H1 (cell line): ENCODE data around the gene GPX6. TPM values are rescaled to one million over a fixed set of nuclear protein-coding genes. Genes with fewer than 3 reads are reported as not detected.

Experiments used
- CTCF ChIA-PET: fragments of 300-600 bp; sonication (Branson Sonifier 250); formaldehyde crosslinking; loops from one replicate; lab custom pipeline; 2021; ENCODE audit not compliant: partially characterized antibody; lab: Charles Lee
- POLR2A ChIA-PET: fragments of 300-600 bp; sonication (Branson Sonifier 250); formaldehyde crosslinking; loops from one replicate; lab custom pipeline; 2021; ENCODE audit warnings: inconsistent platforms; ENCODE audit not compliant: partially characterized antibody; lab: Charles Lee
- DNase-seq, 2 experiments: peaks; one replicate each; pipeline versions ENCODE4 v3.0.0 to v3.0.0-alpha.2; 2010 to 2022; ENCODE audit warnings: low spot score in 2 of 2, low read depth in 1 of 2, mixed read lengths in 1 of 2
- FAIRE-seq: peaks from 2 replicates; lab custom pipeline; 2011; peaks lifted over from hg19 to GRCh38; lab: Jason Lieb, UNC
- H2AFZ ChIP-seq: 2 replicates; pipeline ENCODE4 v1.8.1; 2012; ENCODE audit warnings: low read length, inconsistent platforms
- H2AK5ac ChIP-seq: 2 replicates; pipeline ENCODE4 v1.6.1; 2013; ENCODE audit warnings: low read depth, low read length
- H2BK120ac ChIP-seq: replicated peaks from 2 replicates; pipeline ENCODE3; 2013; ENCODE audit warnings: low read depth, low read length, inconsistent platforms
- H2BK12ac ChIP-seq: 2 replicates; pipeline ENCODE4 v1.6.1; 2013; ENCODE audit warnings: low read depth, low read length
- H2BK15ac ChIP-seq: 2 replicates; pipeline ENCODE4 v1.6.1; 2013; ENCODE audit warnings: low read length
- H2BK20ac ChIP-seq: 2 replicates; pipeline ENCODE4 v1.6.1; 2013; ENCODE audit warnings: low read length
- H2BK5ac ChIP-seq: 2 replicates; pipeline ENCODE4 v1.6.1; 2013; ENCODE audit warnings: low read depth, low read length
- H3K14ac ChIP-seq: 2 replicates; pipeline ENCODE4 v1.6.1; 2013; ENCODE audit warnings: inconsistent platforms; ENCODE audit not compliant: insufficient read length
- H3K18ac ChIP-seq: 2 replicates; pipeline ENCODE4 v1.6.1; 2013; ENCODE audit warnings: low read length; ENCODE audit errors: extremely low read depth
- H3K23ac ChIP-seq: 2 replicates; pipeline ENCODE4 v1.6.1; 2013; ENCODE audit warnings: inconsistent platforms; ENCODE audit not compliant: insufficient read length
- H3K23me2 ChIP-seq: 2 replicates; pipeline ENCODE4 v1.6.1; 2013; ENCODE audit warnings: low read depth, low read length
- H3K27ac ChIP-seq: 2 replicates; pipeline ENCODE4 v1.6.1; 2011; ENCODE audit warnings: low read depth, low read length, inconsistent platforms
- H3K27me3 ChIP-seq, 4 experiments: replicated peaks in 1 of 4; 1 replicate in 1 of 4; 2 replicates in 3 of 4; pipeline versions ENCODE4 v1.6.1 to v1.8.1; 2011 to 2013; ENCODE audit warnings: low read length in 3 of 4, mild to moderate bottlenecking in 3 of 4, inconsistent platforms in 2 of 4, mixed read lengths in 2 of 4, moderate library complexity in 1 of 4; ENCODE audit not compliant: control insufficient read depth in 3 of 4, insufficient read depth in 3 of 4; ENCODE audit errors: extremely low read depth in 1 of 4
- H3K36me3 ChIP-seq, 4 experiments: 2 replicates each; pipeline versions ENCODE4 v1.6.1 to v1.8.1; 2011 to 2013; ENCODE audit warnings: mild to moderate bottlenecking in 4 of 4, low read length in 3 of 4, moderate library complexity in 2 of 4, control low read depth in 1 of 4, inconsistent platforms in 1 of 4; ENCODE audit not compliant: insufficient read depth in 4 of 4, control insufficient read depth in 2 of 4
- H3K4ac ChIP-seq: replicated peaks from 2 replicates; pipeline ENCODE3; 2013; ENCODE audit warnings: low read length, low read depth, mixed read lengths, inconsistent platforms; ENCODE audit not compliant: insufficient read length
- H3K4me1 ChIP-seq, 4 experiments: replicated peaks in 1 of 4; 1 replicate in 1 of 4; 2 replicates in 3 of 4; pipeline versions ENCODE4 v1.6.1 to v1.8.1; 2011 to 2013; ENCODE audit warnings: low read length in 3 of 4, inconsistent platforms in 2 of 4, mixed read lengths in 1 of 4; ENCODE audit not compliant: insufficient read depth in 4 of 4, control insufficient read depth in 3 of 4
- H3K4me2 ChIP-seq, 2 experiments: 2 replicates each; pipeline versions ENCODE4 v1.6.1 to v1.8.1; 2011 to 2013; ENCODE audit warnings: low read depth in 2 of 2, low read length in 2 of 2, control low read depth in 1 of 2, inconsistent platforms in 1 of 2, mild to moderate bottlenecking in 1 of 2; ENCODE audit not compliant: insufficient read depth in 1 of 2
- H3K4me3 ChIP-seq, 4 experiments: fragments of 200-600, 300-600 bp in 1 of 4; sonication (generic), shearing (Covaris generic), sonication (Bioruptor Twin) in 1 of 4; 2 replicates each; pipeline versions ENCODE4 v1.5.1 to v1.8.1; 2011 to 2016; ENCODE audit warnings: low read length in 4 of 4, low read depth in 3 of 4, control low read depth in 2 of 4, inconsistent platforms in 2 of 4, mild to moderate bottlenecking in 2 of 4, mixed read lengths in 1 of 4, moderate library complexity in 1 of 4; ENCODE audit not compliant: insufficient read depth in 2 of 4; ENCODE audit errors: extremely low read depth in 1 of 4
- H3K56ac ChIP-seq: replicated peaks from 2 replicates; pipeline ENCODE3; 2013; ENCODE audit warnings: low read depth, mild to moderate bottlenecking, mixed read lengths, low read length, inconsistent platforms; ENCODE audit not compliant: insufficient read length
- H3K79me1 ChIP-seq: 2 replicates; pipeline ENCODE4 v1.6.1; 2013; ENCODE audit warnings: low read depth, low read length, control low read depth
- H3K79me2 ChIP-seq, 2 experiments: 2 replicates each; pipeline versions ENCODE4 v1.6.1 to v1.8.1; 2012 to 2013; ENCODE audit warnings: low read length in 2 of 2, mild to moderate bottlenecking in 2 of 2, inconsistent platforms in 1 of 2; ENCODE audit not compliant: insufficient read depth in 2 of 2, control insufficient read depth in 1 of 2
- H3K9ac ChIP-seq, 4 experiments: replicated peaks in 1 of 4; 1 replicate in 1 of 4; 2 replicates in 3 of 4; pipeline versions ENCODE4 v1.6.1 to v1.8.1; 2011 to 2013; ENCODE audit warnings: low read depth in 3 of 4, low read length in 3 of 4, control low read depth in 2 of 4, mild to moderate bottlenecking in 2 of 4, moderate library complexity in 2 of 4, inconsistent platforms in 1 of 4; ENCODE audit errors: extremely low read depth in 1 of 4
- H3K9me3 ChIP-seq, 2 experiments: 2 replicates each; pipeline versions ENCODE4 v1.6.1 to v1.8.1; 2012 to 2013; ENCODE audit warnings: mild to moderate bottlenecking in 2 of 2, moderate library complexity in 2 of 2, control low read depth in 1 of 2, inconsistent platforms in 1 of 2, low read depth in 1 of 2, low read length in 1 of 2, mixed read lengths in 1 of 2; ENCODE audit not compliant: insufficient read depth in 2 of 2
- H4K20me1 ChIP-seq, 2 experiments: replicated peaks in 1 of 2; 2 replicates each; pipeline versions ENCODE3 to v1.8.1; 2011 to 2013; ENCODE audit warnings: inconsistent platforms in 2 of 2, low read length in 2 of 2, mild to moderate bottlenecking in 1 of 2; ENCODE audit not compliant: insufficient read depth in 2 of 2, control insufficient read depth in 1 of 2
- H4K5ac ChIP-seq: 2 replicates; pipeline ENCODE4 v1.6.1; 2013; ENCODE audit warnings: low read length, low read depth, mixed read lengths, inconsistent platforms; ENCODE audit not compliant: insufficient read length
- H4K8ac ChIP-seq: 2 replicates; pipeline ENCODE4 v1.8.0; 2013; ENCODE audit warnings: mild to moderate bottlenecking, moderate library complexity, low read length, inconsistent platforms; ENCODE audit not compliant: insufficient read depth; ENCODE audit errors: extremely low read depth
- H4K91ac ChIP-seq: replicated peaks from 2 replicates; pipeline ENCODE3; 2013; ENCODE audit warnings: low read length, mixed read lengths, inconsistent platforms; ENCODE audit not compliant: insufficient read length
- BRCA1 ChIP-seq: IDR thresholded peaks from 2 replicates; pipeline ENCODE4 v1.6.1; 2012; ENCODE audit warnings: low read depth, low read length, improper control_type of control experiment
- CEBPB ChIP-seq: IDR thresholded peaks from 2 replicates; pipeline ENCODE4 v1.6.1; 2012; ENCODE audit warnings: low read depth, low read length
- CHD1 ChIP-seq: IDR thresholded peaks from 2 replicates; pipeline ENCODE4 v1.6.1; 2012; ENCODE audit warnings: low read depth, low read length, improper control_type of control experiment
- CREB1 ChIP-seq: IDR thresholded peaks from 2 replicates; pipeline ENCODE4 v1.6.1; 2012; ENCODE audit warnings: inconsistent platforms
- EZH2 ChIP-seq: fragments of 200-600 bp; sonication (generic); IDR thresholded peaks from 2 replicates; pipeline ENCODE4 v1.7.1; 2012; ENCODE audit warnings: low read depth, mild to moderate bottlenecking, moderate library complexity, low read length, inconsistent platforms; ENCODE audit not compliant: severe bottlenecking
- HDAC6 ChIP-seq: IDR thresholded peaks from one replicate; pipeline ENCODE4 v1.7.1; 2012; ENCODE audit warnings: low read depth, mild to moderate bottlenecking, inconsistent platforms, low read length, moderate library complexity
- MAX ChIP-seq: IDR thresholded peaks from 2 replicates; pipeline ENCODE4 v1.6.1; 2012; ENCODE audit warnings: inconsistent platforms
- POLR2A ChIP-seq, 2 experiments: IDR thresholded peaks; 1 replicate in 1 of 2; 2 replicates in 1 of 2; pipeline ENCODE4 v1.6.1; 2011; ENCODE audit warnings: low read depth in 2 of 2, low read length in 2 of 2, mild to moderate bottlenecking in 2 of 2; ENCODE audit errors: control extremely low read depth in 1 of 2
- RFX5 ChIP-seq: IDR thresholded peaks from 2 replicates; pipeline ENCODE4 v1.6.1; 2011; ENCODE audit warnings: low read depth, low read length, improper control_type of control experiment, borderline replicate concordance
- SIX5 ChIP-seq: IDR thresholded peaks from 2 replicates; pipeline ENCODE4 v1.6.1; 2011; ENCODE audit warnings: mild to moderate bottlenecking, low read depth, low read length
- SP4 ChIP-seq: IDR thresholded peaks from 2 replicates; pipeline ENCODE4 v1.6.1; 2012; ENCODE audit warnings: low read length, inconsistent platforms
- SRF ChIP-seq: IDR thresholded peaks from 2 replicates; pipeline ENCODE4 v1.6.1; 2011; ENCODE audit warnings: mild to moderate bottlenecking, low read depth, low read length, moderate library complexity
- TAF1 ChIP-seq: IDR thresholded peaks from 2 replicates; pipeline ENCODE4 v1.6.1; 2011; ENCODE audit warnings: mild to moderate bottlenecking, low read depth, low read length
- TAF7 ChIP-seq: optimal IDR thresholded peaks from 2 replicates; pipeline ENCODE3; 2011; ENCODE audit warnings: low read depth, mild to moderate bottlenecking, inconsistent platforms, low read length, moderate library complexity, borderline replicate concordance
- WGBS, 2 experiments: shearing (Covaris generic) in 1 of 2; methylation state at CpG; one replicate each; pipeline versions ENCODE4 v1.1.6 to v1.1.7; 2013 to 2015; ENCODE audit warnings: low lambda C conversion rate in 2 of 2, mixed read lengths in 2 of 2, inconsistent platforms in 1 of 2, low coverage in 1 of 2, missing lambda C conversion rate in 1 of 2; ENCODE audit not compliant: insufficient replicate concordance in 2 of 2, insufficient coverage in 1 of 2, insufficient read length in 1 of 2; ENCODE audit errors: extremely low coverage in 1 of 2, missing lambda C conversion rate in 1 of 2; 5-methylcytosine and 5-hydroxymethylcytosine counted together
- polyA plus RNA-seq, 7 experiments: library from polyadenylated mRNA; depleted of rRNA in 3 of 7; stranded (reverse) in 5 of 7; unstranded in 2 of 7; fragments of >200 nt in 5 of 7; fragments of 200-250 nt in 2 of 7; gene quantifications; 1 replicate in 5 of 7; 2 replicates in 1 of 7; 4 replicates in 1 of 7; pipeline versions ENCODE4 v1.2.1 to v1.2.3, GENCODE V29; 2011 to 2013; ENCODE audit warnings: missing spikeins in 2 of 7, mixed read lengths in 2 of 7
- total RNA-seq: library from RNA; stranded (reverse); fragmentation: NEBNext Ultra II Directional; extraction: Animal tissue kit (Norgen Biotek cat#: 25700); gene quantifications from 2 replicates; pipeline ENCODE4 v1.2.1, GENCODE V29; 2021

GPX6 gene
- total and polyA plus RNA-seq, 2 of the 8 experiments (the other 6 are each of a cell fraction or from before 2014, with no cell fraction given) = not detected

GRCh38 chr6:28537509-28538140 lies 22.0 kb upstream of the GPX6 start:
- no peak overlapping the region for H4K5ac ChIP-seq
- ChIA-PET CTCF (interaction anchor here (0.6 to 1.3 kb wide), 4 partner anchors 13 to 141 kb away, joined by 3 to 4 read pairs (median 4); no protein-coding TSS in a partner anchor), POLR2A (interaction anchor here (0.6 to 2.1 kb wide), 9 partner anchors 12 to 144 kb away, joined by 3 to 8 read pairs (median 3); partner anchors contain the start of gene GPX5)
- H3K79me2 ChIP-seq = no peaks in the 10 kb centered on the region
- peak; percentile 76 to 89 for DNase-seq
- peak overlapping the region; percentile 37 for H3K56ac ChIP-seq
- H4K8ac ChIP-seq = no peak overlapping the region
- peak overlapping the region; percentile 66 to 93 (median 90) for H3K4me3 ChIP-seq
- no peak overlapping the region for H2BK15ac ChIP-seq
- H2AFZ ChIP-seq = peak overlapping the region; percentile 94
- peak overlapping the region in 3 of 4 experiments; percentile 43 to 79 (median 72); a peak in 5 of 7 replicates for H3K9ac ChIP-seq
- H2BK12ac ChIP-seq = no peak overlapping the region
- H3K4me2 ChIP-seq = peak overlapping the region; percentile 61 to 66
- no peak overlapping the region for H3K14ac ChIP-seq
- H4K91ac ChIP-seq = peak overlapping the region; percentile 51
- no peaks in the 10 kb centered on the region for H3K9me3 ChIP-seq
- peak overlapping the region; percentile 73; the same call in 1 of the 2 replicates for H3K27ac ChIP-seq
- no peak overlapping the region for H2BK5ac ChIP-seq
- H3K23me2 ChIP-seq = peaks cover 4% of the 10 kb centered on the region; the same call in 1 of the 2 replicates
- H4K20me1 ChIP-seq = no peaks in the 10 kb centered on the region
- no peaks in the 10 kb centered on the region for H3K79me1 ChIP-seq
- H3K27me3 ChIP-seq = no peaks in the 10 kb centered on the region
- no peak overlapping the region for H2BK20ac ChIP-seq
- WGBS, 2 experiments = 23% methylated on average over 22 of the region's 22 CpGs; no CpG with 5 or more reads in 1 of the 2 experiments
- no peak overlapping the region for H2BK120ac ChIP-seq
- FAIRE-seq = peak; percentile 91
- no peak overlapping the region for H3K18ac ChIP-seq
- H3K4ac ChIP-seq = no peak overlapping the region
- no peak overlapping the region for H3K23ac ChIP-seq
- H3K36me3 ChIP-seq = no peaks in the 10 kb centered on the region
- H2AK5ac ChIP-seq = no peak overlapping the region
- H3K4me1 ChIP-seq = peaks cover 0 to 2% (median under 1%) of the 10 kb centered on the region in 4 experiments; a peak in 2 of 7 replicates
- TF ChIP-seq MAX = no peak
- no peak for TF ChIP-seq CHD1
- no peak for TF ChIP-seq HDAC6
- peak; percentile 97 for TF ChIP-seq CEBPB
- TF ChIP-seq TAF1 = no peak
- TF ChIP-seq BRCA1 = no peak; the same call in 1 of the 2 replicates
- no peak for TF ChIP-seq SP4
- TF ChIP-seq SIX5 = no peak
- no peak for TF ChIP-seq RFX5
- TF ChIP-seq POLR2A (IDR thresholded peaks at IDR 0.05; ENCODE audit: control extremely low read depth in 1 of 2, low read depth in 2 of 2, low read length in 2 of 2) = no peak
- peak; percentile 25 for TF ChIP-seq TAF7
- no peak for TF ChIP-seq SRF
- TF ChIP-seq EZH2 = no peak
- TF ChIP-seq CREB1 = 0 out of 2 replicates have a peak, but pooled peaks have one; percentile 10
